CD4-positive, CD25-positive, alpha-beta regulatory T cell (primary cell): ENCODE measurements around the gene AUTS2. TPM values are rescaled to one million over a fixed set of nuclear protein-coding genes. Genes with fewer than 3 reads are reported as not detected.

ENCODE experiments used
- ATAC-seq, 2 donors: fragments of 150-1000 bp; cut with Tn5 transposase; one replicate each; pipeline ENCODE4 v1.10.0; 2021; ENCODE audit warnings: low read depth in 2 of 2, moderate number of reproducible peaks in 2 of 2, moderate library complexity in 1 of 2
- DNase-seq, 3 donors: peaks; one replicate each; pipeline versions ENCODE4 v3.0.0 to v3.0.0-alpha.2; 2012 to 2022; ENCODE audit warnings: mixed read lengths in 1 of 3
- H3K27ac ChIP-seq: one replicate; pipeline ENCODE4 v1.7.0; 2013; ENCODE audit warnings: mild to moderate bottlenecking, low read length; ENCODE audit not compliant: insufficient read depth, poor library complexity, severe bottlenecking
- H3K27me3 ChIP-seq: one replicate; pipeline ENCODE4 v1.7.0; 2013; ENCODE audit warnings: low read length; ENCODE audit not compliant: control insufficient read depth, insufficient read depth
- H3K36me3 ChIP-seq: one replicate; pipeline ENCODE4 v1.7.0; 2013; ENCODE audit warnings: mild to moderate bottlenecking, low read length, moderate library complexity; ENCODE audit not compliant: control insufficient read depth, insufficient read depth
- H3K4me1 ChIP-seq: 2 replicates; pipeline ENCODE4 v1.7.0; 2013; ENCODE audit warnings: mild to moderate bottlenecking, low read length; ENCODE audit not compliant: insufficient read depth, control insufficient read depth, poor library complexity, severe bottlenecking
- H3K4me3 ChIP-seq: one replicate; pipeline ENCODE4 v1.7.0; 2013; ENCODE audit warnings: low read depth, mild to moderate bottlenecking, low read length, moderate library complexity
- H3K9me3 ChIP-seq, 2 experiments: 1 replicate in 1 of 2; 2 replicates in 1 of 2; pipeline ENCODE4 v1.7.0; 2013; ENCODE audit warnings: low read length in 2 of 2, mild to moderate bottlenecking in 1 of 2, moderate library complexity in 1 of 2; ENCODE audit not compliant: control insufficient read depth in 2 of 2
- H3K27ac Mint-ChIP-seq, 3 donors: one replicate each; pipeline ENCODE4 v1.8.0; 2020 to 2022; ENCODE audit warnings: mild to moderate bottlenecking in 3 of 3, mixed read lengths in 3 of 3, moderate library complexity in 2 of 3
- H3K27me3 Mint-ChIP-seq: one replicate; pipeline ENCODE4 v1.8.0; 2022; ENCODE audit warnings: mild to moderate bottlenecking, mixed read lengths
- H3K36me3 Mint-ChIP-seq: one replicate; pipeline ENCODE4 v1.8.0; 2020; ENCODE audit warnings: mixed read lengths
- H3K4me1 Mint-ChIP-seq, 4 donors: one replicate each; pipeline ENCODE4 v1.8.0; 2020 to 2022; ENCODE audit warnings: mixed read lengths in 4 of 4, mild to moderate bottlenecking in 1 of 4
- H3K4me3 Mint-ChIP-seq, 4 donors: one replicate each; pipeline ENCODE4 v1.8.0; 2020 to 2022; ENCODE audit warnings: mild to moderate bottlenecking in 4 of 4, mixed read lengths in 4 of 4, moderate library complexity in 3 of 4
- H3K9me3 Mint-ChIP-seq, 7 donors: one replicate each; pipeline ENCODE4 v1.8.0; 2020 to 2022; ENCODE audit warnings: mixed read lengths in 7 of 7, mild to moderate bottlenecking in 3 of 7, moderate library complexity in 2 of 7
- polyA plus RNA-seq, 4 donors: library from polyadenylated mRNA; unstranded; fragments of 300-500 nt; fragmentation: Illumina TruSeq; gene quantifications; one replicate each; pipeline ENCODE4 v1.2.3, GENCODE V29; 2021
- total RNA-seq: library from RNA; stranded (reverse); gene quantifications from one replicate; pipeline ENCODE4 v1.2.3, GENCODE V29; 2022

Gene AUTS2
- total and polyA plus RNA-seq, 5 donors from 2014 or later, result 0.47 to 32.4 (median 0.74) TPM

- H3K36me3 ChIP-seq, result no peaks in the 10 kb centered on the region
- H3K4me1 ChIP-seq, result no peaks in the 10 kb centered on the region
- peaks cover 5% of the 10 kb centered on the region for H3K27me3 Mint-ChIP-seq
- no peaks in the 10 kb centered on the region for H3K4me1 Mint-ChIP-seq
- H3K9me3 ChIP-seq, result no peaks in the 10 kb centered on the region
- H3K36me3 Mint-ChIP-seq, result no peaks in the 10 kb centered on the region
- no peak overlapping the region for H3K4me3 ChIP-seq
- no peak overlapping the region for H3K4me3 Mint-ChIP-seq
- no peaks in the 10 kb centered on the region for H3K27me3 ChIP-seq
- H3K9me3 Mint-ChIP-seq, result peaks cover 0 to 3% (median 0%) of the 10 kb centered on the region in 7 donors
- H3K27ac ChIP-seq, result no peak overlapping the region
- ATAC-seq, result no peak
- no peak overlapping the region for H3K27ac Mint-ChIP-seq
- no peak for DNase-seq
Observed at GRCh38 chr7:70577078-70577477, 978.8 kb downstream of the AUTS2 start.

- no peak for ATAC-seq
- no peak for DNase-seq
- Histone ChIP-seq H3K4me3 (no peak overlapping the region), H3K36me3 (no peaks in the 10 kb centered on the region), H3K27me3 (no peaks in the 10 kb centered on the region), H3K9me3 (no peaks in the 10 kb centered on the region), H3K4me1 (no peaks in the 10 kb centered on the region), H3K27ac (no peak overlapping the region)
- Mint-ChIP-seq H3K9me3 (peaks cover 0 to 3% (median 0%) of the 10 kb centered on the region in 7 donors), H3K36me3 (no peaks in the 10 kb centered on the region), H3K27me3 (peaks cover 5% of the 10 kb centered on the region), H3K4me1 (no peaks in the 10 kb centered on the region), H3K27ac (no peak overlapping the region), H3K4me3 (no peak overlapping the region)
Observed at GRCh38 chr7:70578131-70578530, 979.9 kb downstream of the AUTS2 start.

GRCh38 chr7:70579397-70580097 lies 981.3 kb downstream of the AUTS2 start:
- no peaks in the 10 kb centered on the region for H3K36me3 Mint-ChIP-seq
- Histone ChIP-seq H3K27ac (no peak overlapping the region), H3K36me3 (no peaks in the 10 kb centered on the region), H3K4me1 (no peaks in the 10 kb centered on the region), H3K27me3 (no peaks in the 10 kb centered on the region), H3K4me3 (no peak overlapping the region), H3K9me3 (no peaks in the 10 kb centered on the region)
- peaks cover 5% of the 10 kb centered on the region for H3K27me3 Mint-ChIP-seq
- no peak overlapping the region for H3K27ac Mint-ChIP-seq
- no peak overlapping the region for H3K4me3 Mint-ChIP-seq
- DNase-seq, result no peak
- no peaks in the 10 kb centered on the region for H3K4me1 Mint-ChIP-seq
- no peak for ATAC-seq
- H3K9me3 Mint-ChIP-seq, result peaks cover 0 to 3% (median 0%) of the 10 kb centered on the region in 7 donors

- Histone ChIP-seq H3K4me3 (no peak overlapping the region), H3K9me3 (no peaks in the 10 kb centered on the region), H3K27me3 (no peaks in the 10 kb centered on the region), H3K27ac (no peak overlapping the region), H3K36me3 (no peaks in the 10 kb centered on the region), H3K4me1 (no peaks in the 10 kb centered on the region)
- Mint-ChIP-seq H3K4me1 (no peaks in the 10 kb centered on the region), H3K27ac (no peak overlapping the region), H3K4me3 (no peak overlapping the region), H3K9me3 (peaks cover 0 to 3% (median 0%) of the 10 kb centered on the region in 7 donors), H3K27me3 (peaks cover 5% of the 10 kb centered on the region), H3K36me3 (no peaks in the 10 kb centered on the region)
- DNase-seq (no peak), ATAC-seq (no peak)
Observed at GRCh38 chr7:70580161-70580560, 981.9 kb downstream of the AUTS2 start.

GRCh38 chr7:70582927-70583895 lies 984.9 kb downstream of the AUTS2 start:
- no peak overlapping the region for H3K27ac Mint-ChIP-seq
- H3K4me1 Mint-ChIP-seq, result no peaks in the 10 kb centered on the region
- H3K4me3 Mint-ChIP-seq, result no peak overlapping the region
- no peaks in the 10 kb centered on the region for H3K27me3 Mint-ChIP-seq
- Histone ChIP-seq H3K4me3 (no peak overlapping the region), H3K4me1 (no peaks in the 10 kb centered on the region), H3K36me3 (no peaks in the 10 kb centered on the region), H3K27ac (no peak overlapping the region), H3K9me3 (no peaks in the 10 kb centered on the region), H3K27me3 (no peaks in the 10 kb centered on the region)
- peaks cover 0 to 2% (median 0%) of the 10 kb centered on the region in 7 donors for H3K9me3 Mint-ChIP-seq
- DNase-seq (no peak), ATAC-seq (no peak)
- H3K36me3 Mint-ChIP-seq, result no peaks in the 10 kb centered on the region

GRCh38 chr7:70583965-70584883 lies 985.9 kb downstream of the AUTS2 start:
- Mint-ChIP-seq H3K36me3 (no peaks in the 10 kb centered on the region), H3K9me3 (peaks cover 0 to 2% (median 0%) of the 10 kb centered on the region in 7 donors), H3K4me1 (no peaks in the 10 kb centered on the region), H3K4me3 (no peak overlapping the region), H3K27ac (no peak overlapping the region), H3K27me3 (no peaks in the 10 kb centered on the region)
- Histone ChIP-seq H3K36me3 (no peaks in the 10 kb centered on the region), H3K4me1 (no peaks in the 10 kb centered on the region), H3K4me3 (no peak overlapping the region), H3K27ac (no peak overlapping the region), H3K9me3 (no peaks in the 10 kb centered on the region), H3K27me3 (no peaks in the 10 kb centered on the region)
- ATAC-seq (no peak), DNase-seq (no peak)

- Histone ChIP-seq H3K27me3 (no peaks in the 10 kb centered on the region), H3K9me3 (no peaks in the 10 kb centered on the region), H3K4me3 (no peak overlapping the region), H3K36me3 (no peaks in the 10 kb centered on the region), H3K4me1 (no peaks in the 10 kb centered on the region), H3K27ac (no peak overlapping the region)
- H3K4me3 Mint-ChIP-seq, result no peak overlapping the region
- ATAC-seq, result no peak
- no peak for DNase-seq
- H3K4me1 Mint-ChIP-seq, result no peaks in the 10 kb centered on the region
- no peaks in the 10 kb centered on the region for H3K27me3 Mint-ChIP-seq
- no peaks in the 10 kb centered on the region for H3K9me3 Mint-ChIP-seq
- no peak overlapping the region for H3K27ac Mint-ChIP-seq
- no peaks in the 10 kb centered on the region for H3K36me3 Mint-ChIP-seq
Observed at GRCh38 chr7:70585071-70585470, 986.8 kb downstream of the AUTS2 start.
